HG03025 (cell line): Measurements from ENCODE around the gene DIAPH1.
A peak's percentile ranks its signal among the peaks of the same experiment; 100 is the strongest.

Source experiments
- ATAC-seq: cut with Tn5 transposase; IDR thresholded peaks from one replicate; pipeline ENCODE4 v1.9.1; 2021; ENCODE audit warnings: mild to moderate bottlenecking, moderate library complexity; ENCODE audit not compliant: unreplicated experiment, low FRiP score

Gene DIAPH1

GRCh38 chr5:141618804-141619554 lies at the start of gene DIAPH1:
Gene DIAPH1 (minus strand): TSS chr5:141619000. CDS start chr5:141618914, 86 bp downstream.
- peak; percentile 73 for ATAC-seq

GRCh38 chr5:141665995-141666940 lies 47.5 kb upstream of the DIAPH1 start:
- no peak for ATAC-seq

- ATAC-seq, result peak; percentile 87
These were observed 46.1 kb upstream of the DIAPH1 start for GRCh38 chr5:141664733-141665461.

- ATAC-seq, result no peak
These were observed 44.7 kb upstream of the DIAPH1 start for GRCh38 chr5:141663506-141663905.

- ATAC-seq, result no peak
These were observed 43.2 kb upstream of the DIAPH1 start for GRCh38 chr5:141662028-141662427.

GRCh38 chr5:141657937-141658545 lies 39.2 kb upstream of the DIAPH1 start:
- ATAC-seq, result no peak

- no peak for ATAC-seq
These were observed 38.6 kb upstream of the DIAPH1 start for GRCh38 chr5:141657404-141657803.

- no peak for ATAC-seq
These were observed 37.6 kb upstream of the DIAPH1 start for GRCh38 chr5:141656396-141656795.

- ATAC-seq, result no peak
These were observed 36.2 kb upstream of the DIAPH1 start for GRCh38 chr5:141655020-141655419.

- ATAC-seq, result no peak
These were observed 35.5 kb upstream of the DIAPH1 start for GRCh38 chr5:141654298-141654697.

GRCh38 chr5:141651728-141652105 lies 32.9 kb upstream of the DIAPH1 start:
- ATAC-seq, result no peak

- ATAC-seq, result peak; percentile 92
These were observed 32.3 kb upstream of the DIAPH1 start, which contains the start of gene FCHSD1 for GRCh38 chr5:141650851-141651727. Gene FCHSD1 (minus strand): TSS chr5:141651418. CDS start chr5:141651368, 50 bp downstream.

- ATAC-seq, result no peak
These were observed 31.2 kb upstream of the DIAPH1 start for GRCh38 chr5:141649972-141650371.

GRCh38 chr5:141649056-141649688 lies 30.4 kb upstream of the DIAPH1 start:
- ATAC-seq, result no peak

GRCh38 chr5:141647851-141648250 lies 29.1 kb upstream of the DIAPH1 start:
- no peak for ATAC-seq

GRCh38 chr5:141647242-141647641 lies 28.4 kb upstream of the DIAPH1 start:
- ATAC-seq, result no peak

- ATAC-seq, result no peak
These were observed 27.2 kb upstream of the DIAPH1 start for GRCh38 chr5:141646026-141646425.

- ATAC-seq, result no peak
These were observed 23.0 kb upstream of the DIAPH1 start for GRCh38 chr5:141641634-141642267.
